GM12878 (cell line): ENCODE results near the gene INTS6L. TPM values are rescaled to one million over a fixed set of nuclear protein-coding genes. Genes with fewer than 3 reads are reported as not detected.

Experiments
- ATAC-seq: fragments of 200-7000 bp; cut with Tn5 transposase; 3 replicates; pipeline ENCODE4 v1.9.1; 2020; ENCODE audit warnings: mild to moderate bottlenecking, moderate library complexity
- BruUV-seq: library from RNA; stranded (reverse); fragments of 400-500 nt; replicated peaks from 2 replicates; lab custom pipeline; 2021; lab: Mats Ljungman, UMichigan
- CTCF ChIA-PET: fragments of 300-600 bp; sonication (Branson Sonifier 250); formaldehyde crosslinking; extraction: SDS; loops from one replicate; lab custom pipeline; 2021; ENCODE audit warnings: inconsistent platforms; lab: Yijun Ruan, JAX
- POLR2A ChIA-PET: fragments of 350-600 bp; formaldehyde crosslinking; extraction: SDS; loops from one replicate; lab custom pipeline; 2021; ENCODE audit warnings: inconsistent platforms; lab: Charles Lee
- RAD21 ChIA-PET: fragments of 300-600 bp; sonication (Branson Sonifier 250); formaldehyde crosslinking; loops from one replicate; lab custom pipeline; 2023; ENCODE audit warnings: antibody characterized with exemption; ENCODE audit not compliant: unreplicated experiment; lab: Charles Lee
- SMC1A ChIA-PET: fragments of 300-600 bp; sonication (Branson Sonifier 250); formaldehyde crosslinking; loops from one replicate; lab custom pipeline; 2023; ENCODE audit not compliant: unreplicated experiment, uncharacterized antibody; lab: Charles Lee
- DNase-seq: peaks from one replicate; pipeline ENCODE4 v3.0.0-alpha.2; 2011; ENCODE audit warnings: low read depth, low spot score
- FAIRE-seq: peaks from 3 replicates; lab custom pipeline; 2011; peaks lifted over from hg19 to GRCh38; lab: Jason Lieb, UNC
- H2AFZ ChIP-seq: 2 replicates; pipeline ENCODE4 v1.6.0; 2011; ENCODE audit warnings: low read depth, low read length, control low read depth; ENCODE audit not compliant: control insufficient read depth
- H3K27ac ChIP-seq: 2 replicates; pipeline ENCODE4 v1.5.1; 2011; ENCODE audit warnings: control low read depth; ENCODE audit not compliant: control insufficient read depth, insufficient read depth
- H3K27me3 ChIP-seq, 2 experiments: replicated peaks in 1 of 2; 2 replicates each; pipeline versions ENCODE4 v1.6.0 to v1.6.1; 2011; ENCODE audit warnings: low read length in 1 of 2; ENCODE audit not compliant: control insufficient read depth in 2 of 2, insufficient read depth in 2 of 2
- H3K36me3 ChIP-seq, 2 experiments: 2 replicates each; pipeline ENCODE4 v1.5.1; 2011; ENCODE audit warnings: low read length in 1 of 2; ENCODE audit not compliant: control insufficient read depth in 2 of 2, insufficient read depth in 2 of 2
- H3K4me1 ChIP-seq: 2 replicates; pipeline ENCODE4 v1.6.1; 2011; ENCODE audit warnings: mild to moderate bottlenecking, low read length, moderate library complexity, mixed read lengths; ENCODE audit not compliant: control insufficient read depth, insufficient read depth
- H3K4me2 ChIP-seq: 2 replicates; pipeline ENCODE4 v1.6.0; 2011; ENCODE audit warnings: control low read depth; ENCODE audit not compliant: control insufficient read depth, insufficient read depth
- H3K4me3 ChIP-seq: fragments of 200-600 bp; sonication (generic); 2 replicates; pipeline ENCODE4 v1.5.1; 2016
- H3K79me2 ChIP-seq: 2 replicates; pipeline ENCODE4 v1.6.0; 2011; ENCODE audit warnings: low read length; ENCODE audit not compliant: control insufficient read depth, insufficient read depth
- H3K9ac ChIP-seq: 2 replicates; pipeline ENCODE4 v1.8.0; 2011; ENCODE audit warnings: low read length, control low read depth, mixed read lengths; ENCODE audit not compliant: control insufficient read depth, insufficient read depth
- H3K9me3 ChIP-seq: replicated peaks from 3 replicates; pipeline ENCODE4 v1.5.1; 2011; ENCODE audit warnings: mild to moderate bottlenecking, low read length; ENCODE audit not compliant: control insufficient read depth, insufficient read depth
- H4K20me1 ChIP-seq: 2 replicates; pipeline ENCODE4 v1.6.0; 2011; ENCODE audit not compliant: control insufficient read depth, insufficient read depth
- ASH2L ChIP-seq: fragments of 300-600, 200-600 bp; sonication (generic); IDR thresholded peaks from 2 replicates; pipeline ENCODE4 v1.6.1; 2017; ENCODE audit warnings: low read depth, mild to moderate bottlenecking, borderline replicate concordance
- POLR2AphosphoS2 ChIP-seq: IDR thresholded peaks from 2 replicates; pipeline ENCODE4 v1.6.1; 2011; ENCODE audit warnings: low read depth, mild to moderate bottlenecking, low read length, improper control_type of control experiment, moderate library complexity
- RBBP5 ChIP-seq: fragments of 200-600 bp; sonication (generic); conservative IDR thresholded peaks from 2 replicates; pipeline ENCODE4 v1.6.1; 2016
- RELB ChIP-seq: fragments of 450-650 bp; IDR thresholded peaks from 2 replicates; pipeline ENCODE4 v1.6.1; 2017; ENCODE audit warnings: low read depth, mild to moderate bottlenecking, moderate library complexity
- SMC3 ChIP-seq: IDR thresholded peaks from 2 replicates; pipeline ENCODE4 v1.6.1; 2011; ENCODE audit warnings: low read length, improper control_type of control experiment, borderline replicate concordance
- SREBF1 ChIP-seq: IDR thresholded peaks from 2 replicates; pipeline ENCODE4 v1.6.1; 2012; ENCODE audit warnings: mild to moderate bottlenecking, low read length
- STAT1 ChIP-seq: fragments of 450-650 bp; conservative IDR thresholded peaks from 2 replicates; pipeline ENCODE4 v1.6.1; 2014; ENCODE audit warnings: antibody characterized with exemption, mild to moderate bottlenecking
- SUZ12 ChIP-seq: fragments of 200-600 bp; sonication (generic); IDR thresholded peaks from one replicate; pipeline ENCODE4 v1.6.1; 2018; ENCODE audit warnings: antibody characterized with exemption, mild to moderate bottlenecking; ENCODE audit not compliant: unreplicated experiment
- TCF3 ChIP-seq: IDR thresholded peaks from 2 replicates; pipeline ENCODE4 v1.6.1; 2012; ENCODE audit warnings: low read depth, mild to moderate bottlenecking, low read length, borderline replicate concordance; ENCODE audit not compliant: insufficient read depth
- ZNF24 ChIP-seq: fragments of 450-650 bp; IDR thresholded peaks from 2 replicates; pipeline ENCODE4 v1.6.1; 2017; ENCODE audit warnings: antibody characterized with exemption, mild to moderate bottlenecking
- WGBS: methylation state at CpG from one replicate; pipeline ENCODE4 v1.1.6; 2016; ENCODE audit warnings: low lambda C conversion rate; ENCODE audit not compliant: insufficient replicate concordance, insufficient coverage; ENCODE audit errors: missing lambda C conversion rate; 5-methylcytosine and 5-hydroxymethylcytosine counted together
- in situ Hi-C: fragments of 300-500 bp; cut with MboI; formaldehyde crosslinking; loops from 9 replicates; pipeline ENCODE4 v1.14.3; 2018; ENCODE audit warnings: mixed read lengths
- intact Hi-C: fragments of 100-400 bp; cut with micrococcal nuclease; formaldehyde crosslinking; loops from one replicate; pipeline ENCODE4 v1.14.2; 2022; ENCODE audit not compliant: unreplicated experiment
- polyA plus RNA-seq, 11 experiments: library from polyadenylated mRNA; depleted of rRNA in 4 of 11; unstranded in 6 of 11; stranded (reverse) in 5 of 11; fragments of >200 nt; fragmentation: Nextera tagmentation in 4 of 11; fragmentation: Illumina TruSeq in 1 of 11; extraction: Ambion mirVana in 4 of 11; extraction: Trizol in 1 of 11; gene quantifications; 1 replicate in 1 of 11; 2 replicates in 10 of 11; pipeline versions ENCODE4 v1.2.1 to v1.2.3, GENCODE V29; 2011 to 2016; ENCODE audit warnings: inconsistent platforms in 2 of 11, missing spikeins in 2 of 11, low read depth in 1 of 11
- total RNA-seq, 4 experiments: library from RNA; depleted of rRNA in 3 of 4; stranded (reverse); fragments of >200 nt in 3 of 4; fragmentation: Illumina TruSeq in 1 of 4; extraction: Trizol in 1 of 4; gene quantifications; 2 replicates each; pipeline versions ENCODE4 v1.2.1 to v1.2.3, GENCODE V29; 2013 to 2021

The INTS6L gene
- total and polyA plus RNA-seq, 10 of the 15 experiments (the other 5 are each of a cell fraction or from before 2014, with no cell fraction given): 4.9 to 84.9 (median 15.3) TPM

DNA sequence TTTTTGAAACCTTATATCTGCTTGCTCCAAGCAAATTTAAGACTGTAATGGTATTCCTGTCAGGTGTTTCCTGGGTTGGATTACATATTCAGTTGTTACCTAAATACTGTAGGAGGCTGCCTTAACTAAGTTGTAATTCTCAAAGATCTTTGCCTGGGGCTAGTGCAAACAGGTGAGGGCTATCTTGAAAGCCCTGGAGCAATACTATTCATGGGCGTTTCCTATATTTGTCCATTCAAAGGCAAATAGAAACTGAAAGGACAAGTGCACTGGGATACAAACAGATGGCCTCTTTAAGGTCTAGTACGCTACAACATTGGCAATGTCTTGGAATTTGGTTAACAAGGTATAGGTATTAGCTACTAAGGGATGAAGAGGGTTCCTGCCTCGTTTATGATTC is 108.9 kb downstream of the INTS6L start:
- in situ Hi-C loops: no loop called here
- Histone ChIP-seq H3K36me3 (no peaks in the 10 kb centered on the region), H3K9me3 (no peaks in the 10 kb centered on the region), H2AFZ (no peak overlapping the region), H3K4me3 (no peak overlapping the region), H3K27me3 (no peaks in the 10 kb centered on the region), H3K4me1 (no peaks in the 10 kb centered on the region; the same call in 1 of the 2 replicates), H3K27ac (no peak overlapping the region), H3K4me2 (no peak overlapping the region), H3K9ac (no peak overlapping the region), H4K20me1 (no peaks in the 10 kb centered on the region), H3K79me2 (no peaks in the 10 kb centered on the region)
- ChIA-PET RAD21 (no interaction called here), CTCF (no interaction called here), POLR2A (no interaction called here), SMC1A (interaction anchor here (0.6 to 1.1 kb wide), 2 partner anchors 29 to 301 kb away, joined by 3 to 4 read pairs; no protein-coding TSS in a partner anchor)
- TF ChIP-seq ZNF24 (no peak), SMC3 (no peak), SUZ12 (no peak), POLR2AphosphoS2 (no peak), TCF3 (no peak), RELB (no peak), SREBF1 (no peak), STAT1 (no peak), RBBP5 (no peak), ASH2L (no peak)
- BruUV-seq: no TSS peak
- ATAC-seq: no peak
- intact Hi-C loops: no loop called here
- FAIRE-seq: no peak
- WGBS: 12% methylated on average over 3 of the region's 3 CpGs
- DNase-seq: no peak

Other genes with a start within 250 kb of the INTS6L start
- gene ETDC, start 211.2 kb upstream of the INTS6L start, total RNA-seq (2014; rRNA removed): not detected in 2 replicates
- not detected in 2 replicates for gene ETDC, start 211.2 kb upstream of the INTS6L start, total RNA-seq (2014; rRNA removed; fragmentation: Illumina TruSeq; extraction: Trizol)
- not detected in 2 replicates for gene ETDC, start 211.2 kb upstream of the INTS6L start, total RNA-seq (2021)
- gene ETDC, start 211.2 kb upstream of the INTS6L start, polyA plus RNA-seq (2011; rRNA removed): not detected in 2 replicates
- not detected in 2 replicates for gene ETDC, start 211.2 kb upstream of the INTS6L start, polyA plus RNA-seq (2014; fragmentation: Illumina TruSeq; extraction: Trizol)
- not detected for gene ETDC, start 211.2 kb upstream of the INTS6L start, polyA plus RNA-seq (2014; fragmentation: Nextera tagmentation; extraction: Ambion mirVana)
- not detected in 2 replicates for gene ETDC, start 211.2 kb upstream of the INTS6L start, polyA plus RNA-seq (2014; rRNA removed)
- not detected for gene ETDC, start 211.2 kb upstream of the INTS6L start, polyA plus RNA-seq (2016; fragmentation: Nextera tagmentation; extraction: Ambion mirVana)
- 3.9 and 4.1 TPM in 2 replicates for gene ZNF75D, start 176.6 kb upstream of the INTS6L start, total RNA-seq (2014; rRNA removed)
- 4.7 and 5.0 TPM in 2 replicates for gene ZNF75D, start 176.6 kb upstream of the INTS6L start, total RNA-seq (2014; rRNA removed; fragmentation: Illumina TruSeq; extraction: Trizol)
- 3.7 and 4.0 TPM in 2 replicates for gene ZNF75D, start 176.6 kb upstream of the INTS6L start, total RNA-seq (2021)
- 12.3 and 18.1 TPM in 2 replicates for gene ZNF75D, start 176.6 kb upstream of the INTS6L start, polyA plus RNA-seq (2011; rRNA removed)
- gene ZNF75D, start 176.6 kb upstream of the INTS6L start, polyA plus RNA-seq (2014; fragmentation: Illumina TruSeq; extraction: Trizol): 5.0 and 6.7 TPM in 2 replicates
- gene ZNF75D, start 176.6 kb upstream of the INTS6L start, polyA plus RNA-seq (2014; fragmentation: Nextera tagmentation; extraction: Ambion mirVana): 1 to 10 TPM; 1.7 to 3.0 TPM
- gene ZNF75D, start 176.6 kb upstream of the INTS6L start, polyA plus RNA-seq (2014; rRNA removed): 3.9 and 4.5 TPM in 2 replicates
- 1 to 10 TPM; 4.4 to 4.7 TPM for gene ZNF75D, start 176.6 kb upstream of the INTS6L start, polyA plus RNA-seq (2016; fragmentation: Nextera tagmentation; extraction: Ambion mirVana)
- gene ZNF449, start 175.9 kb upstream of the INTS6L start, total RNA-seq (2014; rRNA removed): 2.4 and 3.4 TPM in 2 replicates
- gene ZNF449, start 175.9 kb upstream of the INTS6L start, total RNA-seq (2014; rRNA removed; fragmentation: Illumina TruSeq; extraction: Trizol): 3.1 and 3.2 TPM in 2 replicates
- 1.8 and 2.2 TPM in 2 replicates for gene ZNF449, start 175.9 kb upstream of the INTS6L start, total RNA-seq (2021)
- 4.4 and 6.6 TPM in 2 replicates for gene ZNF449, start 175.9 kb upstream of the INTS6L start, polyA plus RNA-seq (2011; rRNA removed)
- gene ZNF449, start 175.9 kb upstream of the INTS6L start, polyA plus RNA-seq (2014; fragmentation: Illumina TruSeq; extraction: Trizol): 3.2 and 4.5 TPM in 2 replicates
- 1 to 10 TPM; 1.0 to 1.1 TPM for gene ZNF449, start 175.9 kb upstream of the INTS6L start, polyA plus RNA-seq (2014; fragmentation: Nextera tagmentation; extraction: Ambion mirVana)
- gene ZNF449, start 175.9 kb upstream of the INTS6L start, polyA plus RNA-seq (2014; rRNA removed): 1.7 and 3.0 TPM in 2 replicates
- 1 to 10 TPM; 2.4 to 3.3 TPM for gene ZNF449, start 175.9 kb upstream of the INTS6L start, polyA plus RNA-seq (2016; fragmentation: Nextera tagmentation; extraction: Ambion mirVana)
- 0.05 TPM in 1 of 2 replicates, not detected in the other for gene SMIM10L2A, start 98.7 kb upstream of the INTS6L start, total RNA-seq (2014; rRNA removed)
- gene SMIM10L2A, start 98.7 kb upstream of the INTS6L start, total RNA-seq (2014; rRNA removed; fragmentation: Illumina TruSeq; extraction: Trizol): not detected in 2 replicates
- 0.03 TPM in 2 replicates for gene SMIM10L2A, start 98.7 kb upstream of the INTS6L start, total RNA-seq (2021)
- 0.05 and 0.06 TPM in 2 replicates for gene SMIM10L2A, start 98.7 kb upstream of the INTS6L start, polyA plus RNA-seq (2011; rRNA removed)
- not detected in 2 replicates for gene SMIM10L2A, start 98.7 kb upstream of the INTS6L start, polyA plus RNA-seq (2014; fragmentation: Illumina TruSeq; extraction: Trizol)
- gene SMIM10L2A, start 98.7 kb upstream of the INTS6L start, polyA plus RNA-seq (2014; fragmentation: Nextera tagmentation; extraction: Ambion mirVana): under 1 TPM in 1 of 2 experiments, not detected in 1; 0.02 TPM
- gene SMIM10L2A, start 98.7 kb upstream of the INTS6L start, polyA plus RNA-seq (2014; rRNA removed): not detected in 2 replicates
- gene SMIM10L2A, start 98.7 kb upstream of the INTS6L start, polyA plus RNA-seq (2016; fragmentation: Nextera tagmentation; extraction: Ambion mirVana): not detected
- not detected in 2 replicates for gene CT45A1, start 193.0 kb downstream of the INTS6L start, total RNA-seq (2014; rRNA removed)
- not detected in 2 replicates for gene CT45A1, start 193.0 kb downstream of the INTS6L start, total RNA-seq (2014; rRNA removed; fragmentation: Illumina TruSeq; extraction: Trizol)
- gene CT45A1, start 193.0 kb downstream of the INTS6L start, total RNA-seq (2021): not detected in 2 replicates
- gene CT45A1, start 193.0 kb downstream of the INTS6L start, polyA plus RNA-seq (2011; rRNA removed): 0.14 and 0.19 TPM in 2 replicates
- gene CT45A1, start 193.0 kb downstream of the INTS6L start, polyA plus RNA-seq (2014; fragmentation: Illumina TruSeq; extraction: Trizol): not detected in 2 replicates
- gene CT45A1, start 193.0 kb downstream of the INTS6L start, polyA plus RNA-seq (2014; fragmentation: Nextera tagmentation; extraction: Ambion mirVana): not detected
- 0.10 TPM in 1 of 2 replicates, not detected in the other for gene CT45A1, start 193.0 kb downstream of the INTS6L start, polyA plus RNA-seq (2014; rRNA removed)
- gene CT45A1, start 193.0 kb downstream of the INTS6L start, polyA plus RNA-seq (2016; fragmentation: Nextera tagmentation; extraction: Ambion mirVana): not detected
- not detected in 2 replicates for gene CT45A3, start 247.5 kb downstream of the INTS6L start, total RNA-seq (2014; rRNA removed)
- not detected in 2 replicates for gene CT45A3, start 247.5 kb downstream of the INTS6L start, total RNA-seq (2014; rRNA removed; fragmentation: Illumina TruSeq; extraction: Trizol)
- not detected in 2 replicates for gene CT45A3, start 247.5 kb downstream of the INTS6L start, total RNA-seq (2021)
- not detected in 2 replicates for gene CT45A3, start 247.5 kb downstream of the INTS6L start, polyA plus RNA-seq (2011; rRNA removed)
- not detected in 2 replicates for gene CT45A3, start 247.5 kb downstream of the INTS6L start, polyA plus RNA-seq (2014; fragmentation: Illumina TruSeq; extraction: Trizol)
- gene CT45A3, start 247.5 kb downstream of the INTS6L start, polyA plus RNA-seq (2014; fragmentation: Nextera tagmentation; extraction: Ambion mirVana): not detected
- gene CT45A3, start 247.5 kb downstream of the INTS6L start, polyA plus RNA-seq (2014; rRNA removed): not detected in 2 replicates
- not detected for gene CT45A3, start 247.5 kb downstream of the INTS6L start, polyA plus RNA-seq (2016; fragmentation: Nextera tagmentation; extraction: Ambion mirVana)